Tibial artery (tissue), 4 donors: ENCODE measurements around the gene NCAPG.

Source experiments
- DNase-seq, 2 donors: peaks; one replicate each; pipeline ENCODE4 v3.0.0-alpha.2; 2019
- H3K27ac ChIP-seq, 2 donors: fragments of 200-600 bp; sonication (generic) in 1 of 2; 1 replicate in 1 of 2; 2 replicates in 1 of 2; pipeline ENCODE4 v1.5.1; 2018 to 2019; ENCODE audit warnings: mild to moderate bottlenecking in 1 of 2
- H3K27me3 ChIP-seq, 2 donors: fragments of 200-600 bp; sonication (generic) in 1 of 2; one replicate each; pipeline versions ENCODE4 v1.5.1 to v1.6.0; 2016 to 2019
- H3K36me3 ChIP-seq, 3 donors: fragments of 200-600 bp; sonication (generic) in 2 of 3; one replicate each; pipeline ENCODE4 v1.5.1; 2016 to 2019; ENCODE audit warnings: mild to moderate bottlenecking in 2 of 3
- H3K4me1 ChIP-seq, 4 donors: fragments of 200-600 bp; sonication (generic) in 2 of 4; 1 replicate in 3 of 4; 2 replicates in 1 of 4; pipeline ENCODE4 v1.5.1; 2016 to 2019
- H3K4me3 ChIP-seq, 2 donors: fragments of 200-600 bp; sonication (generic) in 1 of 2; 1 replicate in 1 of 2; 2 replicates in 1 of 2; pipeline ENCODE4 v1.5.1; 2018 to 2019; ENCODE audit warnings: mild to moderate bottlenecking in 2 of 2
- H3K9me3 ChIP-seq, 3 donors: fragments of 200-600 bp; sonication (generic) in 1 of 3; one replicate each; pipeline ENCODE4 v1.5.1; 2016 to 2019
- CTCF ChIP-seq, 2 experiments: fragments of 200-600 bp in 1 of 2; fragments of 450-650 bp in 1 of 2; IDR thresholded peaks; one replicate each; pipeline ENCODE4 v1.5.1; 2017 to 2019; ENCODE audit warnings: antibody characterized with exemption in 2 of 2, mild to moderate bottlenecking in 1 of 2, moderate library complexity in 1 of 2
- intact Hi-C: fragments of 100-400 bp; cut with DNase I; formaldehyde crosslinking; loops from one replicate; pipeline ENCODE4 v1.15.0; 2023; ENCODE audit warnings: low total_unique reads

NCAPG gene

GRCh38 chr4:17877661-17878060 is 66.9 kb downstream of the NCAPG start:
- Histone ChIP-seq H3K27ac (no peak overlapping the region), H3K36me3 (no peaks in the 10 kb centered on the region), H3K27me3 (no peaks in the 10 kb centered on the region), H3K9me3 (peaks cover 0 to 3% (median 0%) of the 10 kb centered on the region in 3 donors), H3K4me3 (no peak overlapping the region), H3K4me1 (no peaks in the 10 kb centered on the region)
- intact Hi-C loops, result no loop called here
- TF ChIP-seq CTCF (IDR thresholded peaks at IDR 0.05), result no peak
- no peak for DNase-seq

GRCh38 chr4:17884063-17884462 is 73.3 kb downstream of the NCAPG start:
- Histone ChIP-seq H3K9me3 (no peaks in the 10 kb centered on the region), H3K4me1 (no peaks in the 10 kb centered on the region), H3K36me3 (peaks cover 7 to 19% (median 12%) of the 10 kb centered on the region in 3 donors), H3K27me3 (no peaks in the 10 kb centered on the region), H3K4me3 (no peak overlapping the region), H3K27ac (no peak overlapping the region)
- no peak for TF ChIP-seq CTCF (IDR thresholded peaks at IDR 0.05)
- intact Hi-C loops, result no loop called here
- no peak for DNase-seq

GRCh38 chr4:17884511-17884910 is 73.7 kb downstream of the NCAPG start:
- no peak overlapping the region for H3K27ac ChIP-seq
- DNase-seq, result no peak
- TF ChIP-seq CTCF (IDR thresholded peaks at IDR 0.05), result no peak
- intact Hi-C loops, result no loop called here
- peaks cover 7 to 19% (median 12%) of the 10 kb centered on the region in 3 donors for H3K36me3 ChIP-seq
- H3K4me3 ChIP-seq, result no peak overlapping the region
- H3K4me1 ChIP-seq, result no peaks in the 10 kb centered on the region
- no peaks in the 10 kb centered on the region for H3K9me3 ChIP-seq
- no peaks in the 10 kb centered on the region for H3K27me3 ChIP-seq

GRCh38 chr4:17889692-17890091 is 78.9 kb downstream of the NCAPG start:
- H3K4me1 ChIP-seq, result no peaks in the 10 kb centered on the region
- H3K9me3 ChIP-seq, result no peaks in the 10 kb centered on the region
- no peaks in the 10 kb centered on the region for H3K27me3 ChIP-seq
- peaks cover 0 to 10% (median 4%) of the 10 kb centered on the region in 3 donors for H3K36me3 ChIP-seq
- H3K4me3 ChIP-seq, result no peak overlapping the region
- no peak for DNase-seq
- H3K27ac ChIP-seq, result no peak overlapping the region
- intact Hi-C loops, result no loop called here
- no peak for TF ChIP-seq CTCF (IDR thresholded peaks at IDR 0.05)

- intact Hi-C loops, result no loop called here
Measured at GRCh38 chr4:17894421-17894820, 83.6 kb downstream of the NCAPG start.

More at GRCh38 chr4:17894421-17894820, 83.6 kb downstream of the NCAPG start:
- no peaks in the 10 kb centered on the region for H3K4me1 ChIP-seq
- no peak for TF ChIP-seq CTCF (IDR thresholded peaks at IDR 0.05)
- no peak for DNase-seq
- no peaks in the 10 kb centered on the region for H3K9me3 ChIP-seq
- no peaks in the 10 kb centered on the region for H3K36me3 ChIP-seq
- no peak overlapping the region for H3K27ac ChIP-seq
- H3K27me3 ChIP-seq, result no peaks in the 10 kb centered on the region
- H3K4me3 ChIP-seq, result no peak overlapping the region
